Stimulated activated CD8-positive, alpha-beta memory T cell treated with anti-CD3 and anti-CD28 coated beads, Interleukin-15, amount 100 ng/mL, for 4 hours (primary cell): ENCODE data around the gene COMMD4.
"Not testable (repeated sequence)": the region's sequence is repeated elsewhere in the genome, so short reads cannot be mapped to it uniquely, and the experiment has no call there.

Experiments used
- DNase-seq, 2 donors: peaks; one replicate each; pipeline ENCODE4 v3.0.0-alpha.2; 2020; ENCODE audit warnings: low read depth in 2 of 2

The COMMD4 gene

DNA sequence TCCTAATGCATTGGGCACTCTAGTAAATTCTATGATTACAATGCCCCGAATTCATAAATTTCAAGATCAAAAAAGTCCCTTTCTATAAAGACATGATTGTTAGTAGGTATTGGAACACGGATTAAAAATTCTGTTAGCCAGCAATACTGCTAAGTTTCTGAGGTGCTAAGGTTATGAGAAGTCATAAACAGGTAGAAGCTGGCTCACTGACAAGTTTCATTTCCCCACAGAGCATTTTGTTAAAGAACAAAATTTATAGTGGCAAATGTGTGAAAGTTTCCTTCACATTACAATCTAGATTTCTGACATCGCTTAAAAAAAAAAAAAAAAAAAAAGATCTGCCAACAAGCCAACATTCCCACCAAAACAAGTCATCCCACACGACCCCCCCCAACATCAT lies 44.9 kb downstream of the COMMD4 start:
- DNase-seq, result no peak

DNA sequence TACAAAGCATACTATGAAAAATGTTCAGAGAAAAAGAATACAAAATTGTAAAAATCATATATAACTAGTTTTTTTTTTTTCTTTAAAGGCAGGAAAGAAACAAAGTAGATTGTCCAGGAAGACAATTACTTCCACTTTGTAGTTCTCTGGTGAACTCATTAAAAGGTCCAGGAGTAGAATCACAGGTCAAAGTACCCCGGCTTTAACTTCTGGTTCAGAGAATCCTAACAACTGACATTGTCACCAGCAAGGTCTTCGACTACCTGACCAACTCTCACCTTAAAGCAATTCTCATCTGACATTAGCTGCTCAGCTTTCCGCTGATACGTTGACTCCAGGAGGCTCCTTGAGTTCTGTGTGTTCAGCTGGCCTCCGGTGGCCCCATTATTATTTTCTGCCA lies 48.1 kb downstream of the COMMD4 start:
- not testable (repeated sequence) for DNase-seq
